HG02642 (cell line): Measurements from ENCODE around the gene HPS6.

Source experiments
- ATAC-seq: cut with Tn5 transposase; IDR thresholded peaks from one replicate; pipeline ENCODE4 v1.9.1; 2021; ENCODE audit warnings: mild to moderate bottlenecking; ENCODE audit not compliant: unreplicated experiment, poor library complexity

The HPS6 gene

DNA sequence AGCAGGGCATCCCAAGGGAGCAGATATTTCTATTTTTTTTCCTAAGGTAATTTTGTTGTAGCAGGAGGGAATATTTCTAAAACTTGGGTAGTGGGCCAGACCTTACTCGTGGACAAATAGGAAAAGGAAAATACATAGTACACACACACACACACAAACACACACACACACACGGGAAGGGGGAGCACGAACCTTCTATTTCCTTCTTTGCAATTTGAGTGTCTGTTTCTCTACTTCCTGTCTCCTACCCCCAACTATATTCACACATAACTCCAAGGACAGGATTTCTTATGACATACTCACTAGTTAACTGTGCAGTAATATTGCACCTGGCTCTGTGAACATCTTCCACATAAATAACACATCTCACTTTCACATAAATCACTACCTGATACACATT is 50.6 kb downstream of the HPS6 start:
- ATAC-seq = no peak

- no peak for ATAC-seq
Observed at GRCh38 chr10:102116656-102117055, 51.5 kb downstream of the HPS6 start.
